OCI-LY7 (cell line): ENCODE data around the gene NEIL3.

Experiments used
- CTCF ChIP-seq: fragments of 200-600 bp; sonication (generic); conservative IDR thresholded peaks from 2 replicates; pipeline ENCODE4 v1.5.1; 2014; ENCODE audit warnings: mild to moderate bottlenecking, antibody characterized with exemption, low read length, moderate library complexity, mixed read lengths
- EZH2phosphoT487 ChIP-seq: fragments of 200-600 bp; sonication (generic); IDR thresholded peaks from 2 replicates; pipeline ENCODE4 v1.6.1; 2018; ENCODE audit warnings: low read depth, borderline replicate concordance, mild to moderate bottlenecking, mixed run types, antibody characterized with exemption, low read length, moderate library complexity, mixed read lengths

- TF ChIP-seq CTCF (no peak), EZH2phosphoT487 (no peak)
Measured at GRCh38 chr4:177311589-177311988, 1.9 kb downstream of the NEIL3 start.
